Naive B cell (primary cell): Measurements from ENCODE around the gene CPLX4. TPM values are rescaled to one million over a fixed set of nuclear protein-coding genes. Genes with fewer than 3 reads are reported as not detected.

ENCODE experiments used
- polyA plus RNA-seq, 6 donors: library from polyadenylated mRNA; unstranded; fragments of 300-500 nt; fragmentation: Illumina TruSeq; gene quantifications; one replicate each; pipeline ENCODE4 v1.2.3, GENCODE V29; 2021; ENCODE audit warnings: low read depth in 6 of 6

CPLX4 gene
- polyA plus RNA-seq, 6 donors from 2014 or later = not detected

Other genes with a start within 250 kb of the CPLX4 start
- gene SEC11C, start 178.8 kb downstream of the CPLX4 start, polyA plus RNA-seq = 100 to 1,000 TPM; 112 to 205 (median 137) TPM
- not detected for gene GRP, start 98.5 kb downstream of the CPLX4 start, polyA plus RNA-seq
- gene RAX, start 45.2 kb downstream of the CPLX4 start, polyA plus RNA-seq = not detected
- 10 to 100 TPM; 24.3 to 35.2 (median 27.6) TPM for gene LMAN1, start 40.6 kb upstream of the CPLX4 start, polyA plus RNA-seq